Transverse colon (tissue), 4 donors: ENCODE data around the gene C2CD4C. TPM values are rescaled to one million over a fixed set of nuclear protein-coding genes. Genes with fewer than 3 reads are reported as not detected.

Experiments
- DNase-seq: peaks from one replicate; pipeline ENCODE4 v3.0.0-alpha.2; 2019
- H3K27ac ChIP-seq, 4 donors: fragments of 200-600 bp; sonication (generic); 2 replicates each; pipeline ENCODE4 v1.5.1; 2016 to 2018; ENCODE audit warnings: inconsistent platforms in 4 of 4
- H3K27me3 ChIP-seq: fragments of 200-600 bp; sonication (generic); 2 replicates; pipeline ENCODE4 v1.5.1; 2017; ENCODE audit warnings: inconsistent platforms
- H3K36me3 ChIP-seq, 4 donors: fragments of 200-600 bp; sonication (generic); 2 replicates each; pipeline ENCODE4 v1.5.1; 2017 to 2019; ENCODE audit warnings: inconsistent platforms in 4 of 4
- H3K4me1 ChIP-seq, 4 donors: fragments of 200-600 bp; sonication (generic); 2 replicates each; pipeline ENCODE4 v1.5.1; 2017 to 2020; ENCODE audit warnings: inconsistent platforms in 4 of 4
- H3K4me3 ChIP-seq, 4 donors: fragments of 200-600 bp; sonication (generic); 1 replicate in 1 of 4; 2 replicates in 3 of 4; pipeline versions ENCODE4 v1.5.1 to v1.6.1; 2017 to 2019; ENCODE audit warnings: inconsistent platforms in 4 of 4
- H3K9me3 ChIP-seq, 2 donors: fragments of 200-600 bp; sonication (generic); 2 replicates each; pipeline ENCODE4 v1.5.1; 2017 to 2019; ENCODE audit warnings: inconsistent platforms in 2 of 2
- CTCF ChIP-seq, 5 experiments: fragments of 200-600 bp in 3 of 5; fragments of 450-650 bp in 2 of 5; sonication (generic) in 3 of 5; IDR thresholded peaks; 1 replicate in 2 of 5; 2 replicates in 3 of 5; pipeline ENCODE4 v1.5.1; 2016 to 2017; ENCODE audit warnings: antibody characterized with exemption in 5 of 5, inconsistent platforms in 3 of 5, mild to moderate bottlenecking in 2 of 5, moderate library complexity in 1 of 5
- EP300 ChIP-seq: sonication (generic); formaldehyde crosslinking; IDR thresholded peaks from one replicate; pipeline ENCODE4 v1.6.1; 2017; ENCODE audit warnings: antibody characterized with exemption, low read depth
- POLR2A ChIP-seq: fragments of 450-650 bp; IDR thresholded peaks from one replicate; pipeline ENCODE4 v1.6.1; 2016; ENCODE audit warnings: antibody characterized with exemption, mild to moderate bottlenecking, moderate library complexity
- POLR2AphosphoS5 ChIP-seq, 3 donors: sonication (generic); formaldehyde crosslinking; IDR thresholded peaks; one replicate each; pipeline ENCODE4 v1.6.1; 2016; ENCODE audit warnings: antibody characterized with exemption in 3 of 3
- WGBS, 2 donors: methylation state at CpG; one replicate each; pipeline ENCODE4 v1.1.5; 2018; ENCODE audit warnings: low coverage in 1 of 2; 5-methylcytosine and 5-hydroxymethylcytosine counted together
- in situ Hi-C, 4 donors: fragments of 200-750 bp; cut with MboI; loops; one replicate each; pipeline versions ENCODE4 v1.15.0 to v1.15.1; 2017; ENCODE audit warnings: low sequenced_read_pairs in 3 of 4, low pct_ligation_motif_present in 1 of 4, low pct_unique_long_range_greater_than_20kb in 1 of 4
- intact Hi-C: fragments of 100-400 bp; cut with DNase I; formaldehyde crosslinking; loops from one replicate; pipeline ENCODE4 v1.15.1; 2023; ENCODE audit warnings: low total_unique reads
- total RNA-seq, 4 donors: library from RNA; depleted of rRNA; stranded (reverse); fragments of >200 nt; gene quantifications; one replicate each; pipeline ENCODE4 v1.1.0, GENCODE V29; 2016

C2CD4C gene
- total RNA-seq, 4 donors from 2014 or later = 0.55 to 0.79 TPM; not detected in 2

GRCh38 chr19:443005-443404, 34.1 kb upstream of the C2CD4C start:
- H3K36me3 ChIP-seq = no peaks in the 10 kb centered on the region
- H3K4me1 ChIP-seq = peaks cover 0 to 8% (median 0%) of the 10 kb centered on the region in 4 donors
- no peak for TF ChIP-seq POLR2AphosphoS5 (IDR thresholded peaks at IDR 0.05)
- TF ChIP-seq EP300 = no peak
- no peak for TF ChIP-seq CTCF (IDR thresholded peaks at IDR 0.05)
- TF ChIP-seq POLR2A = no peak
- H3K27me3 ChIP-seq = no peaks in the 10 kb centered on the region
- no peak overlapping the region for H3K4me3 ChIP-seq
- no peak overlapping the region for H3K27ac ChIP-seq
- intact Hi-C loops (no loop called here), in situ Hi-C loops (no loop called here)
- no peak for DNase-seq
- no peaks in the 10 kb centered on the region for H3K9me3 ChIP-seq
- WGBS, 2 donors = 71 to 80% methylated on average over 2 of the region's 2 CpGs

GRCh38 chr19:442085-442484, 33.1 kb upstream of the C2CD4C start:
- no peaks in the 10 kb centered on the region for H3K4me1 ChIP-seq
- DNase-seq = no peak
- WGBS, 2 donors = 83 to 92% methylated on average over 1 of the region's 2 CpGs
- TF ChIP-seq CTCF (IDR thresholded peaks at IDR 0.05) (no peak), EP300 (no peak), POLR2AphosphoS5 (IDR thresholded peaks at IDR 0.05) (no peak), POLR2A (no peak)
- H3K36me3 ChIP-seq = no peaks in the 10 kb centered on the region
- intact Hi-C loops = no loop called here
- no peaks in the 10 kb centered on the region for H3K27me3 ChIP-seq
- H3K9me3 ChIP-seq = no peaks in the 10 kb centered on the region
- H3K4me3 ChIP-seq = no peak overlapping the region
- in situ Hi-C loops = no loop called here
- no peak overlapping the region for H3K27ac ChIP-seq

- 64 to 75% methylated on average over 8 to 23 of the region's 23 CpGs for WGBS, 2 donors
- H3K4me1 ChIP-seq = no peaks in the 10 kb centered on the region
- H3K9me3 ChIP-seq = no peaks in the 10 kb centered on the region
- H3K27ac ChIP-seq = no peak overlapping the region
- H3K27me3 ChIP-seq = no peaks in the 10 kb centered on the region
- no peak for DNase-seq
- H3K4me3 ChIP-seq = no peak overlapping the region
- no peaks in the 10 kb centered on the region for H3K36me3 ChIP-seq
- in situ Hi-C loops = no loop called here
- intact Hi-C loops = no loop called here
- TF ChIP-seq POLR2AphosphoS5 (IDR thresholded peaks at IDR 0.05) (no peak), EP300 (no peak), CTCF (IDR thresholded peaks at IDR 0.05) (no peak), POLR2A (no peak)
These were observed 32.4 kb upstream of the C2CD4C start for GRCh38 chr19:441213-441836.

GRCh38 chr19:440391-441212, 31.7 kb upstream of the C2CD4C start:
- H3K36me3 ChIP-seq = no peaks in the 10 kb centered on the region
- no peak for DNase-seq
- no peak overlapping the region for H3K4me3 ChIP-seq
- no peaks in the 10 kb centered on the region for H3K9me3 ChIP-seq
- intact Hi-C loops (no loop called here), in situ Hi-C loops (no loop called here)
- TF ChIP-seq CTCF (IDR thresholded peaks at IDR 0.05) (no peak), POLR2AphosphoS5 (IDR thresholded peaks at IDR 0.05) (no peak), POLR2A (no peak), EP300 (no peak)
- no peaks in the 10 kb centered on the region for H3K4me1 ChIP-seq
- no peak overlapping the region for H3K27ac ChIP-seq
- 84 to 92% methylated on average over 5 to 44 of the region's 48 CpGs for whole genome bisulfite sequencing, 2 donors
- H3K27me3 ChIP-seq = no peaks in the 10 kb centered on the region
